GM19455 (cell line): Measurements from ENCODE around the gene PGA5.
"Not testable (repeated sequence)": the region's sequence is repeated elsewhere in the genome, so short reads cannot be mapped to it uniquely, and the experiment has no call there.

Experiments used
- ATAC-seq: cut with Tn5 transposase; IDR thresholded peaks from one replicate; pipeline ENCODE4 v1.9.1; 2021; ENCODE audit not compliant: unreplicated experiment

The PGA5 gene

DNA sequence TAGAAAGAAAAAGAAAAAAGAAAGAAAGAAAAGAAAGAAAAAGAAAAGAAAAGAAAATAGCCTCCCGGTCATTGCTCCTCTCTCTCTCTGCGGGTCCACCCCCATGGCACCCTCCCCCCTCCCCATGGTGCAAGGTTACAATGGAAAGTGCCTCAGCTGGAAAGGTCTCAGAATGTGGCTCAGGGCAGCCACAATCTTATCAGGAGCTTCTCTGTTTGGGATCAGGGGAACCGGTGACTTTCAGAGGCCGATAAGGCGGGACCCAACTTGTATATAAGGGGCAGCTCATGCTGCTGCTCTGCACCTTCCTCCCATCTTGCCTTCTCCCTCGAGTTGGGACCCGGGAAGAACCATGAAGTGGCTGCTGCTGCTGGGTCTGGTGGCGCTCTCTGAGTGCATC, at the start of gene PGA5:
TSS of gene PGA5 (plus strand) at position 301 of the 400 bp plus-strand sequence. CDS start at position 353, 52 bp downstream.
- ATAC-seq: not testable (repeated sequence)

DNA sequence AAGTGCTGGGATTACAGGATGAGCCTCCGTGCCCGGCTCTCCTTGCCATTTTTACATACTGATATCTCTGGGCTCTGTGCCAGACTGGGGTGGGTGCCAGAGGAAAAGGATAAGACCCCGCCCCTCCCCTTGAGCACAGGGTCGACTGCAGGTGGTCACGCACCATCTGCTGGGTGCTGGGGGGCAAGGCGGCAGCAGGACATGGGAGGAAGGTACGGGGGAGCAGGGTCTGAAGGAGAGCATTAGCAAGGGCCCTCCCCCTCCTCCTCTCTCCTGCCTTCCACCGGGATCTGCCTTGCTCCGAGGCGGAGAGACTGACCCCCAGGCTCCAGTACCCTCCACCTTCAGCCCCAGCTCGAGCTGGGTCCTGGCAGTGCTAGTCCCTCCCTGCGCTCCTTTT, 47.4 kb upstream of the PGA5 start:
- ATAC-seq: no peak

DNA sequence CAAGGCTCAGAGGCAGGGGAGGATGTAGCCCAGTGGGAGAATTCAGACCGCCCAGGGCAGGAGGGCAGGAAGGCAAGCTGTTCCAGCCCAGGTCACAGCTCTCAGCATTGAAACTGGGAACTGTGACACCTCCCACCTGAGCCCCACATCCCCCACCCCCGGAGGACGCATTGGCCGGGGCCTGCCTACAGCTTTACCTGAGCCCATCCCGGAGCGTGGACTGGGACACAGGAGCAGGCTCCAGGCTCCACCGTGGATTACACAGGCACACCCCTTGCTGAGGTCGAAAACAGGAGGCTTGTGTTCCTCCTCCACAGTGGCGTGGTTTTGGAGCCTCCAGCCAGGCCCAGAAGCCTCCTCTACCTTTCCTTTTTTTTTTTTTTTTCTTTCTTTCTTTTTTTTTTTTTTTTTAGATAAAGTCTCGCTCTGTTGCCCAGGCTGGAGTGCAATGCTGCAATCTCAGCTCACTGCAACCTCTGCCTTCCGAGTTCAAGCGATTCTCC, 46.8 kb upstream of the PGA5 start:
- no peak for ATAC-seq

DNA sequence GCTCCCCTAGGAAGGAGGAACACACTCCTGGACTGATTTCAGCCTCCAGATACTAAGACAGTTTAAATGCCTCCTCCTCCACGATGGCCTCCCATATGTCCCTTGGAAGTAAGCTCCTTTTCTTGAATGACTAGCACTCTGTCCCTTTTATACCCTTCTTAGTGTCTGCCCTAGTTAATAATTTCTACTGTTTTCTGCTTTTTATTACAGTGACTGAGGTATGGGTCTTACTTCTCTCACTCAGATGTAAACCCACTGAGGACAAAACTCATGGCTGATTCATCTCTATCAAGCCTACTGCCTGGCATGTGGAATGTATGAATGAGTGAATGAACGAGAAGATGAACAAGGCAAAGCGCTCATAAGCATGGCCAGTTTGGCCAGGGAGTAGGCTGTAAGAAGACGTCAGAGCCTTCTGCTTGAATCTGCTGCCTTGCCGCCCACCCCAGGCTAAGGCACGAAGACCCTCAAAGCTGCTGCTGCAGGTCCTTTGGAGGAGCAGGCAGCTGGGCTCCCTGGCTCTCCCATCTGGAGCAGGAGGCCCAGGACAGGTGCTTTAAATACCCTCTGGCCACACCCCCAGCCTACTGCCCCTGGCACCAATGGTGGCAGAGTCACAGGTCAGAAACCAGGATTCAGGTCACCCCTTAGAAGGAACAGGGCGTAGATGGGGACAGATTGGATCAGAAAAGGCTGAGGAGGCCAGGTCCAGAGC, 45.8 kb upstream of the PGA5 start:
- no peak for ATAC-seq

DNA sequence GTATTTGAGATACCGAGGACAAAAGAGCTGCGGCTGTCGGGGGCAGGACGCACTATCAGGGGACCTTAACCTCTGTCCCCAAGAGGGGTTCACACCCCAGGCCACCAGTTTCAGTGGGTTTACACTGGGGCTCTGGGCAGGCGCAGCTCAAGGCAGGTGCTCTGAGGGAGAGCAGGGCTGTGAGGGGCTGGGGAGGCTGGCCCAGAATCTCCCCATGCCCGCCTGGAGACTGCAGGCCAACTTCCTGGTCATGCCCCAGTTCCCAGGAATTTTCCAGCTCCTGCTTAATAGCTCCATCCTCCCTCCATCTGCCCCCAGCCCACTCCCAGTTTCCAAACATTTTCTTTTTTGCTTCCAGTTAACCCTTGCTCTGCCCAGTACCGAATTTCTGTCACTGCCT, 45.3 kb upstream of the PGA5 start:
- ATAC-seq: no peak

DNA sequence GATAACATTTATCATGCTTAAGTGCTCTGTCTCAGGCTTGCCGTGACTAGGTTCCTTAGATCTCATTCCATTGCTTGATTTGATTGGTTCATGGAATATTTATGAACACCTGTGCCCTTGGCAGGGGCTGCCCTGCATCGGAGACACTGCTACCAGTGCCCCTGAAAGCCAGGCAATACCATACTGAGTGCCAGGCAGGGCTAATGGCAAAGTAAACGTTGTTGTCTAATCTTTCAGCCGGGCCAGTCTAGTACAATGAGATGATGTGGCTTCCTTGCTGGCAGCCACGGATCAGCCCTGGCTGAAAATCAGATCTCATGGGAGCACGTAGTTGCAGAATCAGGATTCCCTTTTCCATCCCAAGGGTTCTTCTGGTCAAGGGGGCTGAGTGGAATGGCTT, 42.6 kb upstream of the PGA5 start:
- no peak for ATAC-seq

DNA sequence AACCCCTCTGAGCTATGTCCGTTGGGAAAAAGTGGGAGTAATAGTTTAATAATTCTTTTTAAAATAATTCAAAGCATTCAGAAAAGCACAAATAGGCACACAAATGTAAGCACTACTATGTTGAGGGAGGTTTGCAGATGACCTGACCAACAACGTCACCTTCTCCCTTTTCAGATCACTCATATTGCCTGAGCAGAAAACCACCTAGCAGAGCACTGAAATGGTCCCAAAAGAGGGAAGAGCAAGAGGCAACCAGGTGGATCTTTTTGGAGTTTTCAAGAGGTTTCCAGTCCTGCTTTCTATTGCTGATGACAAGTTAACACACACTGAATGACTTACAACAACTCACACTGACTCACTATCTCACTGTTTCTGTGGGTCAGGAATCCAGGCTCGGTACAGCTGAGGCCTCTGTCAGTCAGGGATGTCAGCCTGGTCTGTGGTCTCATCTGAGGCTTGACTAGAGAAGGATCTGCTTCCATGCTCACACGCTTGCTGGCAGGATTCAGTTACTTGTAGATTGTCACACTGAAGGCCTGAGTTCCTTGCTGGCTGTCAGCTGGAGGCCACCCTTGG, 41.9 kb upstream of the PGA5 start:
- ATAC-seq: no peak

DNA sequence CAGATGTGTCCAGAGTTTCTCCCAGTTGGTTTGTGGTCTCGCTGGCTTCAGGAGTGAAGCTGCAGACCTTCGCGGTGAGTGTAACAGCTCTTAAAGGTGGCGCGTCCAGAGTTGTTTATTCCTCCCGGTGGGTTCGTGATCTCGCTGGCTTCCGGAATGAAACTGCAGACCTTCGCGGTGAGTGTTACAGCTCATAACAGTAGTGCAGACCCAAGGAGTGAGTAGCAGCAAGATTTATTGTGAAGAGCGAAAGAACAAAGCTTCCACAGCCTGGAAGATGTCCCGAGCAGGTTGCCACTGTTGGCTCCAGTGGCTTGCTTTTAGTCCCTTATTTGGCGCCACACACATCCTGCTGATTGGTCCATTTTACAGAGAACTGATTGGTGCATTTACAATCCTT, 39.5 kb upstream of the PGA5 start:
- ATAC-seq: no peak

DNA sequence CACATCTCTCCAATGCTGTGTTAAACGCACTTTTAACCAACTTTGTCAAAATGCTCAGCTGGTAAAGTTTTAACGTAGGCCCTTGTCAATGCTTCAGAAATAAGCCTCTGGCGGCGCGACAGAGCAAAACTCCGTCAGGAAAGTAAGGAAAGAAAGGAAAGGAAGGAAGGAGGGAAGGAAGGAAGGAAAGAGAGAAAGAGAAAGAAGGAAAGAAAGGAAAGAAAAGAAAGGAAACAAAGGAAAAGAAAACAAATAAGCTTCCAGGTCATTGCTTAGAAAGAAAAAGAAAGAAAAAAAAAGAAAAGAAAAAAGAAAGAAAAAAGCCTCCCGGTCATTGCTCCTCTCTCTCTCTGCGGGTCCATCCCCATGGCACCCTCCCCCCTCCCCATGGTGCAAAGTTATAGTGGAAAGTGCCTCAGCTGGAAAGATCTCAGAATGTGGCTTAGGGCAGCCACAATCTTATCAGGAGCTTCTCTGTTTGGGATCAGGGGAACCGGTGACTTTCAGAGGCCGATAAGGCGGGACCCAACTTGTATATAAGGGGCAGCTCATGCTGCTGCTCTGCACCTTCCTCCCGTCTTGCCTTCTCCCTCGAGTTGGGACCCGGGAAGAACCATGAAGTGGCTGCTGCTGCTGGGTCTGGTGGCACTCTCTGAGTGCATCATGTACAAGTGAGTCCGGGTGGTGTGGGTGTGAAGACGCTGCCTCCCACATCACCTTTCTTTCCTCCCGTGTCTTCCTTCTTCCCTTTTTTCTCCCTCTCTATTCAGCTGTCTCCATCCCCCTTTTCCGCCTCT, 37.8 kb upstream of the PGA5 start, which contains the start of gene PGA3:
TSS of gene PGA3 (plus strand) at position 566 of the 797 bp plus-strand sequence. CDS start at position 616, 50 bp downstream.
- not testable (repeated sequence) for ATAC-seq

DNA sequence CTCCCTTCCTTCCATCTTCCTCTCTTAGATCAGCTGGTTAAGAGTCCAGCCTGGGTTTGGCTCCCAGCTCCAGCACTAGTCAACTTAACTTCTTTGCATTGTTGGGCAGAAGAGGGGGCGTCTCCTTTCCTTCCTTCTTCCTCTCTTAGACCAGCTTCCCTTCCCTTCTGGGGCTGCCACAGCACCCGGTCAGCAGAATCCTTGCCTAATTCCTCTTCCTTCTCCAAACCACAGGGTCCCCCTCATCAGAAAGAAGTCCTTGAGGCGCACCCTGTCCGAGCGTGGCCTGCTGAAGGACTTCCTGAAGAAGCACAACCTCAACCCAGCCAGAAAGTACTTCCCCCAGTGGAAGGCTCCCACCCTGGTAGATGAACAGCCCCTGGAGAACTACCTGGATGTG, 37.1 kb upstream of the PGA5 start:
- not testable (repeated sequence) for ATAC-seq

DNA sequence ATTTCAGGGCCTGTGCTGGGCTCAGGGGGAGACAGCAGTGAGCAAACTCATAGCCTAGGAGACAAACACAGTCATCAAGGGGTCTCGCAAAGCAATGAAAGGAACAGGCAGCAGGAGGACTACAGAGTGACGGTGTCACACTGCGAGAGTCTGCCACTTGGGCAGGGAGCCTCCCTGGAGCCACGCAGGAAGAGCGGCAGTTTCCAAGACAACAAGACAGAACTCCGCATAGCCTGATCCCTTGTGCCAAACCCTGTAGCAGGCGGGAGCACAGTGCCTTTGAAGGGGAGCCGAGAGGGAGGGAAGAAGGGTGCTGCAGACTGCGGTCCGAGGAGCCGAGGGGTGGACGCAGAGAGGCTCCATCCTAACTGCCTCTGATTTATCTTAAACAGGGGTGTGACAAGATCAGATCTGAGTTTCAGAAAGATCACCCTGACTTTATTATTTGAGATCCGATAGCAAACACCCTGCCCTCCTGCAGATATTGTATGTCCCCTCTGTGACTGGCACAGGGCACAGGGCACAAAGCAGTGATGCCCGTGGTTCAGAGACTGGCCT, 36.4 kb upstream of the PGA5 start:
- not testable (repeated sequence) for ATAC-seq

DNA sequence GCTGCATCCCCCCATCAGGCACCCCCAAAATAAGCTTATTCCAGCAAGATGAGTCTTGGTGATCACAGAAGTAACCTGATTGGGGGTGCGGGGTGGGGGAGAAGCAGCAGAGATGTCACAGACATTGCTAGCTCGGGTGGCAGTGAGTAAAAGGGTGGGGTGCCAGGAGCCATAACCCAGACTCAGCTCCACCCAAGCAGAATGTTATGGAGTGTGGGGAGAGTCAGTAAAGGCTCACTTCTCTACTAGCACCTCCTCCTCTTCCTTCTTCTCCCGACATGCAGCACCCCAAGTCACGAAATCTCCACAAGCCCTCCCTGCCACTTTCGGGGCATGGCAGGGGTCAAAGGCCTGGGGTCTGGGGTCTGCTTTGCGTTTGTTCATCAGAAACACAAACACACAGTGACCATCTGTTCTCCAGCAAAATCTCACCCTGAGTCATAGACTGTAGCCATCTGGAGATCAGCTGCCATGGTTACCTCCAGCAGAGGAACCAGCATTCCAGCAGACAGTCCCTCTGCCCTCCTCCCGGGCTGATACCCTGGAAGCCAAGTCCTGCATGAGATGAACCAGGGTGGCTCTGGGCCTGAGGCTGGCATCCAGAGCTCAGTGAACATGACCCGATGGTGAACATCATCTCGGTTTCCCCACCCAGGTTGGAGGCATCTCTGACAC, 33.2 kb upstream of the PGA5 start:
- not testable (repeated sequence) for ATAC-seq

DNA sequence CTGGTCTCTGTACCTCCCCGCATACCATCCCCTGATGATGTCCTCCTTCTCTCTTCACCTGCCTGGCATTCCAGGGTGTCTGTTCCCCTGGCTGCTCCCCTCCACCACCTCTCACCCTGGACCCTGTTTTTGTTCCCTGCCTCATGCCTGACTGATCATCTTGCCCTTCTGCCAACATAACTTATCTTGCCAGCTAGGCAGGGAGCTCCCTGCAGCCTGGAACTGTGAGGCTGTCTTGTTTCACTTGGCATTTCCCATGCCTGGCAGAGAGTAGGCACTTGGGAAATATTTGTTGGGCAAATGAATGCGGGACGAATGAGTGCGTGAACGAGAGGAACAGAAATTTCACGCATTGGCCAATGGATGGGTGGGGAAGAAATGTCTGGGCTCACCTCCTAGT, 30.3 kb upstream of the PGA5 start:
- not testable (repeated sequence) for ATAC-seq

DNA sequence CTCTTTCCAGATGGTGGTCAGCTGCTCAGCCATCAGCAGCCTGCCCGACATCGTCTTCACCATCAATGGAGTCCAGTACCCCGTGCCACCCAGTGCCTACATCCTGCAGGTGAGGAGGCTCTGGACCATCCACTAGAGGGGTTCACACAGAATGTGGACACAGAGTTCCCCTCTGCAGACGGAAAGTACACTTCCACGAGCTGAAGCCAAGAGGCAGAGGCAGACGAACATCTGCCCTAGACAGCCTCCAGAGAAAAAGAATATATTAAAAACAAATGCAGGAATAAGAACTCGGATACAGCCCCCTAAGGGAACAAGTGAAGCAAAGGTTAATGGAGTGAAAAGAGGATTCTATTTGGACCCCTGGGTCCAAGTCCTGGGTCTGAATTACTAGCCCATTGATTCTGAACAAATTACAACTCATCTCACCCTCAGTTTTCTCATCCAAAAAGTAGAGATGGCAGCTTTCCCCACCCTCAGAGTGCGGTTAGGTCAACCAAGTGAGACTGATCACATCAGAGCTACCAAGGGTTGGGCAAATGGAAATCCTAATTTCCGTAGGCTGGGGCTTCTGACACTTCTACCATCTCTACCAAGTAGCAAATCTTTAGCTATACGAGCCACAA, 29.5 kb upstream of the PGA5 start:
- ATAC-seq: not testable (repeated sequence)

DNA sequence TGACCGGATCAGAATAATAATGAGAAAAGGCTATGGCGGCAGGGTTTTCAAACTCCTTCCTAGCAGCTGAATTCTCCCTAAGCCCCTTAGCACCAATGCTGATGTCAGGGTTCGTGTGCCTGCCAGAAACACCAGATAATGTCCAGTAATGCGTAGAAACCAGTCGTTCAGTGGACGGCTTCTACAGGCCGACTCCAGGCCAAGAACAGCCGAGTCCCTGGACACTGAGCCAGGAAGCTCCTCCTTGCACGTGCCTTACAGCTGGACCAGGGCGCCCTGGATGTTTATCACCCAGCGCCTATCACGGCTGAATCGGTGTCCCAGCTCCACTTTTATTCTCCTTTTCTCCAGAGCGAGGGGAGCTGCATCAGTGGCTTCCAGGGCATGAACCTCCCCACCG, 28.8 kb upstream of the PGA5 start:
- not testable (repeated sequence) for ATAC-seq

DNA sequence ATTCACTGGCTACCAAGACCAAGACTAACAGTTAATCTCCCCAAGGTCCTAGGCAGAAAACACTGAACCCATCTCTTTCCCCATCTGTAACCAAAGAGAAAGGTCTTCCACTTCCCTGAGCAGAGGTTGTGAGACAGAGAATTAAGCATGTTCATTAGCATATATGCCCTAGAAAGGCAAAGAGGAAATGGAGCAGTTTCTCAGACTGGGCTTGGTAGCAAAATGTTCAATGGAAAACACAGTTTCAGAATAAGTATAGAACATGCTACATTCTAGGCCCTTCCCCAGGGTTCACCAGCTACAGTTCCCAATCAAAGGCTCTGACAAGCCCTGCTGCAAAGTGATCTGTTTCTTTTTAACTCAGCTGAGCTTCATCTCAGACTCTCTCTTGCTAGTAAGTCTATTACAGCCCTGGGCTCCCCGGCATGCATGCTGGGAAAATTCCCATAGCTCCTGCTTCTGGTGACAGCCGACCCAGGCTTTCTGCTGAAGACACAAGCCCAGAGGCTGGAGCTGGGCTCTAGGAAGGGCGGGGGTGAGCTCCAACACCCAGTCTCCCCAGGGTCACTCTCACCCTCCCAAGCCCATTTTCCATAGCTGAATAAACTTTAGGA, 27.2 kb upstream of the PGA5 start:
- not testable (repeated sequence) for ATAC-seq

DNA sequence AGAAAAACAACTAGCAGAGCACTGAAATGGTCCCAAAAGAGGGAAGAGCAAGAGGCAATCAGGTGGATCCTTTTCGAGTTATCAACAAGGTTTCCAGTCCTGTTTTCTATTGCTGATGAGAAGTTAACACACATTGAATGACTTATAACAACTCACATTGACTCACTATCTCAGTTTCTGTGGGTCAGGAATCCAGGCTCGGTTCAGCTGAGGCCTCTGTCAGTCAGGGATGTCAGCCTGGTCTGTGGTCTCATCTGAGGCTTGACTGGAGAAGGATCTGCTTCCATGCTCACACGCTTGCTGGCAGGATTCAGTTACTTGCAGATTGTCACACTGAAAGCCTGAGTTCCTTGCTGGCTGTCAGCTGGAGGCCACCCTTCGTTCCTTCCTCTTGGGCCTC, 22.7 kb upstream of the PGA5 start:
- not testable (repeated sequence) for ATAC-seq

DNA sequence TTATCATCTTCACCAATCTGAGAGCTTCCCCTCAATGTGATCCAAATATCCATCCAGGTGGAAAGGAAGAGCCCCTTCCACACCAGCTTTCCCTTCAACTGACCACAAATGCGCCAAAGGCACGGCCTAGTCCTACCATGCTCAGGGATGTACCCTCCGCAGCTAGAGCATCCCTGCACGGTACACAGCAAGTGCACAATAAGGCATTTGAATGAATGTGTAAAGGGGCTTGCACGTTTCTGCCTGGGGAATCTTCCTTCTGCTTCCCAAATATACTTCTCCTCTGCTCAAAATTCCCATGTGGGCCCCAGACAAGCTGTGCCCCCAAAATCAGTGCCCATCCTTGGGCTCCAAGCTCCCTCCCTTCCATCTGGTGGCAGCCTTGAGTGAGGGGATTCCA, 22.0 kb upstream of the PGA5 start:
- not testable (repeated sequence) for ATAC-seq

DNA sequence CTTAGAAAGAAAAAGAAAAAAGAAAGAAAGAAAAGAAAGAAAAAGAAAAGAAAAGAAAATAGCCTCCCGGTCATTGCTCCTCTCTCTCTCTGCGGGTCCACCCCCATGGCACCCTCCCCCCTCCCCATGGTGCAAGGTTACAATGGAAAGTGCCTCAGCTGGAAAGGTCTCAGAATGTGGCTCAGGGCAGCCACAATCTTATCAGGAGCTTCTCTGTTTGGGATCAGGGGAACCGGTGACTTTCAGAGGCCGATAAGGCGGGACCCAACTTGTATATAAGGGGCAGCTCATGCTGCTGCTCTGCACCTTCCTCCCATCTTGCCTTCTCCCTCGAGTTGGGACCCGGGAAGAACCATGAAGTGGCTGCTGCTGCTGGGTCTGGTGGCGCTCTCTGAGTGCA, 18.9 kb upstream of the PGA5 start, which contains the start of gene PGA4:
TSS of gene PGA4 (plus strand) at position 301 of the 400 bp plus-strand sequence. CDS start at position 355, 54 bp downstream.
- ATAC-seq: not testable (repeated sequence)

DNA sequence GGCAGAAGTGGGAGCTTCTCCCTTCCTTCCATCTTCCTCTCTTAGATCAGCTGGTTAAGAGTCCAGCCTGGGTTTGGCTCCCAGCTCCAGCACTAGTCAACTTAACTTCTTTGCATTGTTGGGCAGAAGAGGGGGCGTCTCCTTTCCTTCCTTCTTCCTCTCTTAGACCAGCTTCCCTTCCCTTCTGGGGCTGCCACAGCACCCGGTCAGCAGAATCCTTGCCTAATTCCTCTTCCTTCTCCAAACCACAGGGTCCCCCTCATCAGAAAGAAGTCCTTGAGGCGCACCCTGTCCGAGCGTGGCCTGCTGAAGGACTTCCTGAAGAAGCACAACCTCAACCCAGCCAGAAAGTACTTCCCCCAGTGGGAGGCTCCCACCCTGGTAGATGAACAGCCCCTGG, 18.3 kb upstream of the PGA5 start:
- ATAC-seq: not testable (repeated sequence)
